ENCODE results near the gene CRADD. TPM values are rescaled to one million over a fixed set of nuclear protein-coding genes. Genes with fewer than 3 reads are reported as not detected.

The CRADD gene
- total RNA-seq, 2 experiments from 2014 or later: 5.8 to 9.2 TPM

DNA sequence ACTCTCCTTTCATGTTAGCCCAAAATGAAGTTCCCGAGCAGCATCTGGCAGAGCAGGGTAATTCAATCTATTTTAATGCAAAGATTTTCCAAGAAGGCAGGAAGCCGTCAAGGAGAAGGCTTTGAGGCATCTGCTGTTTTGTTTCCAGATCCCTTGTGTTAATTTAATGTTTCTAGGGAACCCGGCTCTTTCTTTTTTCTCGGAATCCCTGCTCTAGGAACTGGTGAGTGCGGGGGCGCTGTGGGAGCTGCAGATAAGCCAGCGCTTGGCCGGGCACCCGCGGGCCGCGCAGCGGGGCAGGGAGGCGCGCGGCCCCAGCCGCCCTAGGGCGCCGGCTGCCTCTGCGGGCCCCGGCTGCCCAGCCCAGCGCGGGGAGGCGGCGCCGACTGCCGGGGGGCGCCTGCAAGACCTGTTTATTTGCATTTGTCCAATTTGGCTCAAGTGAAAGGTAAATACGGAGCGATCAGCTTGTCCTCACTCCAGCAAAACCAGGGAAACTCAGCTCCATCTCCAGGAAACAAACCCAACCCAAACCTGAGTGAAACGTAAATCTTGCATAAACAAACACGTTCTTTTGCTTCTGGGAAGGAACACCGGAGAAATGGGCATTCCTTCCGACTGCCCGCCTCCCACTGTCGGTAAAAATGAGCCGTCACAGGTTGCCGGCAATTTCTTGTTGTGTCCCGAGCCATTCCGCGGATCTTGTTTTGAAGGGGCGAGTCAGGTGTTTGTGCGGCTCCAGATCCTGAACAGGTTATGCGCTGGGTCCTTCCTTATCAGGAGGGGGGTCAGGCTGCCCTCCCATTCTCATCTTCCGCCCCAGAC, 65.1 kb downstream of the CRADD start:
- peak overlapping the region; percentile 93 for H3K4me3 Mint-ChIP-seq
- DNase-seq (peak in 13 of 14 experiments; percentile 5 to 79 (median 41)), ATAC-seq (ENCODE audit: poor library complexity) (peak; percentile 87)
- H3K9me3 ChIP-seq (ENCODE audit: control insufficient read depth in 1 of 2, insufficient read depth in 1 of 2, low read length in 2 of 2): no peaks in the 10 kb centered on the region
- H3K27ac Mint-ChIP-seq: peak overlapping the region; percentile 71
- ChIA-PET CTCF (interaction anchor here (0.7 to 1.8 kb wide), 6 partner anchors 25 to 360 kb away, joined by 3 to 4 read pairs (median 3); no protein-coding TSS in a partner anchor), POLR2A (interaction anchor here (1.5 to 2.9 kb wide), 3 partner anchors 24 to 360 kb away, joined by 3 to 9 read pairs (median 3); partner anchors contain the start of gene CRADD)
- H3K36me3 ChIP-seq (ENCODE audit: insufficient read depth, low read length): no peaks in the 10 kb centered on the region
- peaks cover 33% of the 10 kb centered on the region for H3K4me1 Mint-ChIP-seq (ENCODE audit: low read depth)
- H3K9me3 Mint-ChIP-seq: no peaks in the 10 kb centered on the region
- no peaks in the 10 kb centered on the region for H3K27me3 Mint-ChIP-seq
- no peaks in the 10 kb centered on the region for H3K27me3 ChIP-seq (ENCODE audit: control insufficient read depth in 1 of 2, insufficient read depth in 2 of 2, low read length in 2 of 2)
- no peaks in the 10 kb centered on the region for H3K36me3 Mint-ChIP-seq (ENCODE audit: low read depth)
- intact Hi-C loops (cut with DNase I, micrococcal nuclease): loop anchor here (5.0 kb wide), 3 partner anchors 65 to 240 kb away; partner anchors contain the start of gene CRADD (in 1 of the 2)
- H3K27ac ChIP-seq (ENCODE audit: low read depth in 1 of 2, low read length in 2 of 2): peak overlapping the region in 1 of 2 donors; percentile 49
- peak overlapping the region; percentile 75 for H3K4me3 ChIP-seq (ENCODE audit: low read length)
- peaks cover 10% of the 10 kb centered on the region for H3K4me1 ChIP-seq (ENCODE audit: insufficient read depth, low read length)
- TF ChIP-seq, protein P1, sequence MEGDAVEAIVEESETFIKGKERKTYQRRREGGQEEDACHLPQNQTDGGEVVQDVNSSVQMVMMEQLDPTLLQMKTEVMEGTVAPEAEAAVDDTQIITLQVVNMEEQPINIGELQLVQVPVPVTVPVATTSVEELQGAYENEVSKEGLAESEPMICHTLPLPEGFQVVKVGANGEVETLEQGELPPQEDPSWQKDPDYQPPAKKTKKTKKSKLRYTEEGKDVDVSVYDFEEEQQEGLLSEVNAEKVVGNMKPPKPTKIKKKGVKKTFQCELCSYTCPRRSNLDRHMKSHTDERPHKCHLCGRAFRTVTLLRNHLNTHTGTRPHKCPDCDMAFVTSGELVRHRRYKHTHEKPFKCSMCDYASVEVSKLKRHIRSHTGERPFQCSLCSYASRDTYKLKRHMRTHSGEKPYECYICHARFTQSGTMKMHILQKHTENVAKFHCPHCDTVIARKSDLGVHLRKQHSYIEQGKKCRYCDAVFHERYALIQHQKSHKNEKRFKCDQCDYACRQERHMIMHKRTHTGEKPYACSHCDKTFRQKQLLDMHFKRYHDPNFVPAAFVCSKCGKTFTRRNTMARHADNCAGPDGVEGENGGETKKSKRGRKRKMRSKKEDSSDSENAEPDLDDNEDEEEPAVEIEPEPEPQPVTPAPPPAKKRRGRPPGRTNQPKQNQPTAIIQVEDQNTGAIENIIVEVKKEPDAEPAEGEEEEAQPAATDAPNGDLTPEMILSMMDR (IDR thresholded peaks at IDR 0.05): no peak

DNA sequence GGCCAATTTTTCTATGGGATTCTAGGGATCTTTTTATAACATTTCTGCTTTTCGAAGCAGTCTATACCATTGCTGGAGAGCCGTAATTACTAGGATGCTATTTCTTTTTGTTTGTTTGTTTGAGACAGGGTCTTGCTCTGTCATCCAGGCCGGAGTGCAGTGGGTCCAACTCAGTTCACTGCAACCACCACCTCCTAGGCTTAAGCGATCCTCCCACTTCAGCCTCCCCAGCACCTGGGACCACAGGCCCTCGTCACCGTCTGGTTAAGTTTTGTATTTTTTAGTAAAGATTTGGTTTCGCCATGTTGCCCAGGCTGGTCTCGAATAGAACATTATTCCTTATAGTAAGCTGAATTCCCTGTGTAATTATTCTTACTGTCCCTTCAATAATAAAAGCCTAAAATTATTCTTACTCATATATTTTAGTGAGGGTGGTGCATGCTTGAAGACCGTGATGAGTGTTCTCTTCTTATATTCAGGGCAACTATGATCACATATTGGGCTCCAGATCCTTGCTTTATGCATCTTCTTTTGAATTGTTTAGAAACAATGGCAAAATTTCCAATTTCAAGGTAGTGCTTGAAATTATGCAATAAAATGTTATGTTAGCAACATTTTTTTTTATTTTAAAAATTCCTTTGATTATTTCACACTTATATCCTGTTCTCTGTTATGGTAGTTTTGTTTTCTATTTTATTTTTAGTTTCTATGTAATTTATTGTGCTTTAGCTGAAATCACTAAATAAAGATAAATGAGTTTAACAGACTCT, 66.2 kb downstream of the CRADD start:
- no peak for DNase-seq
- Mint-ChIP-seq H3K27me3 (no peaks in the 10 kb centered on the region), H3K27ac (peak overlapping the region; percentile 28), H3K9me3 (no peaks in the 10 kb centered on the region), H3K36me3 (ENCODE audit: low read depth) (no peaks in the 10 kb centered on the region), H3K4me3 (peak overlapping the region; percentile 89), H3K4me1 (ENCODE audit: low read depth) (peaks cover 33% of the 10 kb centered on the region)
- no peak for ATAC-seq (ENCODE audit: poor library complexity)
- no peaks in the 10 kb centered on the region for H3K36me3 ChIP-seq (ENCODE audit: insufficient read depth, low read length)
- intact Hi-C loops (cut with DNase I, micrococcal nuclease): loop anchor here (5.0 kb wide), 3 partner anchors 66 to 241 kb away; partner anchors contain the start of gene CRADD (in 1 of the 2)
- no peak overlapping the region for H3K27ac ChIP-seq (ENCODE audit: low read depth in 1 of 2, low read length in 2 of 2)
- ChIA-PET POLR2A (interaction anchor here (0.6 to 1.5 kb wide), 2 partner anchors 29 to 358 kb away, joined by 3 read pairs; no protein-coding TSS in a partner anchor), CTCF (interaction anchor here (1.3 to 1.5 kb wide), 2 partner anchors 241 to 359 kb away, joined by 3 read pairs; no protein-coding TSS in a partner anchor)
- TF ChIP-seq, protein P1 (IDR thresholded peaks at IDR 0.05): no peak
- H3K27me3 ChIP-seq (ENCODE audit: control insufficient read depth in 1 of 2, insufficient read depth in 2 of 2, low read length in 2 of 2): no peaks in the 10 kb centered on the region
- no peaks in the 10 kb centered on the region for H3K9me3 ChIP-seq (ENCODE audit: control insufficient read depth in 1 of 2, insufficient read depth in 1 of 2, low read length in 2 of 2)
- H3K4me3 ChIP-seq (ENCODE audit: low read length): peak overlapping the region; percentile 75
- peaks cover 10% of the 10 kb centered on the region for H3K4me1 ChIP-seq (ENCODE audit: insufficient read depth, low read length)

GRCh38 chr12:93743999-93744689, 67.0 kb downstream of the CRADD start:
- H3K4me3 Mint-ChIP-seq: peak overlapping the region; percentile 89
- TF ChIP-seq, protein P1 (IDR thresholded peaks at IDR 0.05): no peak
- CTCF ChIA-PET: interaction anchor here (1.3 kb wide), 1 partner anchor 242 kb away, joined by 3 read pairs; no protein-coding TSS in a partner anchor
- Histone ChIP-seq H3K27me3 (ENCODE audit: control insufficient read depth in 1 of 2, insufficient read depth in 2 of 2, low read length in 2 of 2) (no peaks in the 10 kb centered on the region), H3K4me1 (ENCODE audit: insufficient read depth, low read length) (peaks cover 12% of the 10 kb centered on the region), H3K36me3 (ENCODE audit: insufficient read depth, low read length) (no peaks in the 10 kb centered on the region), H3K9me3 (ENCODE audit: control insufficient read depth in 1 of 2, insufficient read depth in 1 of 2, low read length in 2 of 2) (no peaks in the 10 kb centered on the region), H3K27ac (ENCODE audit: low read depth in 1 of 2, low read length in 2 of 2) (no peak overlapping the region), H3K4me3 (ENCODE audit: low read length) (no peak overlapping the region)
- POLR2A ChIA-PET: no interaction called here
- intact Hi-C loops (cut with DNase I, micrococcal nuclease): loop anchor here (5.0 kb wide), 3 partner anchors 67 to 242 kb away; partner anchors contain the start of gene CRADD (in 1 of the 2)
- H3K36me3 Mint-ChIP-seq (ENCODE audit: low read depth): no peaks in the 10 kb centered on the region
- no peak for ATAC-seq (ENCODE audit: poor library complexity)
- no peak overlapping the region for H3K27ac Mint-ChIP-seq
- no peaks in the 10 kb centered on the region for H3K27me3 Mint-ChIP-seq
- DNase-seq: no peak
- H3K4me1 Mint-ChIP-seq (ENCODE audit: low read depth): peaks cover 36% of the 10 kb centered on the region
- H3K9me3 Mint-ChIP-seq: no peaks in the 10 kb centered on the region

Data from CD4-positive, alpha-beta T cell (primary cell).